Astrocyte (in vitro differentiated cells and primary cell): ENCODE results near the gene RBM14.

ENCODE experiments used
- EZH2 ChIP-seq: IDR thresholded peaks from 2 replicates; pipeline ENCODE4 v1.6.1; 2012; ENCODE audit warnings: mild to moderate bottlenecking, low read length, inconsistent platforms; ENCODE audit not compliant: insufficient read depth
- TF ChIP-seq, protein P1 (sequence below): IDR thresholded peaks from 2 replicates; pipeline ENCODE4 v1.5.1; 2011; ENCODE audit warnings: low read depth, mild to moderate bottlenecking, inconsistent platforms, low read length, moderate library complexity; ENCODE audit not compliant: insufficient read depth

DNA sequence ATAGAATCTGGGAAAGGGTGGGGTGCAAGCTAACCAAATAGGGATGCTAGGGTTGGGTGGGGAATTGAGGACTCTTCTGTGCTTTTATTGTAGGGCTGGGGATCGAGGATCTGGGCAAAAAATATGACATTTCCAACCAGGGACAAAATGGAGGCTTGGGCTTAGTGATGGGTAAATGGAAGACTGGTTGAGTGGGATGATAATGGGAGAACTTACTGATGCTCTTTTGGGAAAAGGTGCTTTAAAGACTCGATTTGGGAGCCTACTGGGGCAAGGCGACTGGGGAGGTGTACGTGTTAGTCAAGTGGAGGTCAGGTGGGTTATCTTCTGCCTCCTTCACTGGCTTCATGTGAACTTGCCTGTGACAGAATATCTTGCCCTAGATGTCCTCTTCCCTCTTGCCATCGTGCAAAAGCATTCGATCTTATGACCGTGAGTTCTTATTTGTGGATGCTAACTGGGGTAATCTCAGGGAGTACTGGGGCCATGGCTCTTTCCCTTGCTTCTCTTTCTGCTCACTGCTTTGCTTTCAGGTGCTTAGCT, 11.7 kb downstream of the RBM14 start:
- TF ChIP-seq, protein P1, sequence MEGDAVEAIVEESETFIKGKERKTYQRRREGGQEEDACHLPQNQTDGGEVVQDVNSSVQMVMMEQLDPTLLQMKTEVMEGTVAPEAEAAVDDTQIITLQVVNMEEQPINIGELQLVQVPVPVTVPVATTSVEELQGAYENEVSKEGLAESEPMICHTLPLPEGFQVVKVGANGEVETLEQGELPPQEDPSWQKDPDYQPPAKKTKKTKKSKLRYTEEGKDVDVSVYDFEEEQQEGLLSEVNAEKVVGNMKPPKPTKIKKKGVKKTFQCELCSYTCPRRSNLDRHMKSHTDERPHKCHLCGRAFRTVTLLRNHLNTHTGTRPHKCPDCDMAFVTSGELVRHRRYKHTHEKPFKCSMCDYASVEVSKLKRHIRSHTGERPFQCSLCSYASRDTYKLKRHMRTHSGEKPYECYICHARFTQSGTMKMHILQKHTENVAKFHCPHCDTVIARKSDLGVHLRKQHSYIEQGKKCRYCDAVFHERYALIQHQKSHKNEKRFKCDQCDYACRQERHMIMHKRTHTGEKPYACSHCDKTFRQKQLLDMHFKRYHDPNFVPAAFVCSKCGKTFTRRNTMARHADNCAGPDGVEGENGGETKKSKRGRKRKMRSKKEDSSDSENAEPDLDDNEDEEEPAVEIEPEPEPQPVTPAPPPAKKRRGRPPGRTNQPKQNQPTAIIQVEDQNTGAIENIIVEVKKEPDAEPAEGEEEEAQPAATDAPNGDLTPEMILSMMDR: no peak
- TF ChIP-seq EZH2: no peak
